Measurements from ENCODE around the gene CORO7. TPM values are rescaled to one million over a fixed set of nuclear protein-coding genes. Genes with fewer than 3 reads are reported as not detected.
A peak's percentile ranks its signal among the peaks of the same experiment; 100 is the strongest.

Gene CORO7
- total RNA-seq, 4 donors from 2014 or later = 17.9 to 53.7 (median 29.7) TPM

DNA sequence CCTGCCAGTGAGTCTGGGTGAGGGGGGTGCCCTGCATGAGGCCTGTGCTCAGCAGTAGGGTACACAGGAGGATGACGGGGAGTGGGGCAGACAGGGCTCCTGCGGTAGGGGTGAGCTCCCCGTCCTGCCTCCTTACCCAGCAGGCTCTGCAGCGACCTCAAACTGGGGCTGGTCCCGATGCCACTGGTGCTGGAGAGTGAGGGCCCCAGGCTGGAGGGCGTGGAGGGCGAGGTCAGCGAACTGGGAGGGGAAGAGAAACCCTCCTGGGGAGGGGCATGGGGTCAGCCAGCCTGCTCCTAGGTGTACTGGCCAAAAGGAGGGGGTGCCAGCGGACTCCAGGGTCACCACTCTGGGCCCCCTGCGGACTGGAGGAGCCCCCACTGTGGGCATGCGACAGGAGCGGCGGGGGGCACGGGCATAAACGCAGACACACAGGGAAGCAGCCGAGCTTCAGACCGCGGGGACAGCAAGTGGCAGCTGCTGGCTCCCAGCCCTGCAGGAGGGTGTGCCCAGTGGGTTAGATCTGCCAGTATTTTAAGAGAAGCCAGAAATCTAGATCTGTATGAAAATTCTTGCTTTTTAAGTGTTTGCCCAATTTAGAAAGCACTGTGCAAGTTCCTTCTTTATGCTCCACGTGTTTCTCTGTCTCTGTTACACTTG is 53.8 kb downstream of the CORO7 start:
- H3K4me1 ChIP-seq = peaks cover 10 to 15% of the 10 kb centered on the region in 2 donors
- H3K36me3 ChIP-seq = peaks cover 0 to 3% of the 10 kb centered on the region in 2 donors
- intact Hi-C loops (cut with DNase I) = no loop called here
- TF ChIP-seq, protein P1, sequence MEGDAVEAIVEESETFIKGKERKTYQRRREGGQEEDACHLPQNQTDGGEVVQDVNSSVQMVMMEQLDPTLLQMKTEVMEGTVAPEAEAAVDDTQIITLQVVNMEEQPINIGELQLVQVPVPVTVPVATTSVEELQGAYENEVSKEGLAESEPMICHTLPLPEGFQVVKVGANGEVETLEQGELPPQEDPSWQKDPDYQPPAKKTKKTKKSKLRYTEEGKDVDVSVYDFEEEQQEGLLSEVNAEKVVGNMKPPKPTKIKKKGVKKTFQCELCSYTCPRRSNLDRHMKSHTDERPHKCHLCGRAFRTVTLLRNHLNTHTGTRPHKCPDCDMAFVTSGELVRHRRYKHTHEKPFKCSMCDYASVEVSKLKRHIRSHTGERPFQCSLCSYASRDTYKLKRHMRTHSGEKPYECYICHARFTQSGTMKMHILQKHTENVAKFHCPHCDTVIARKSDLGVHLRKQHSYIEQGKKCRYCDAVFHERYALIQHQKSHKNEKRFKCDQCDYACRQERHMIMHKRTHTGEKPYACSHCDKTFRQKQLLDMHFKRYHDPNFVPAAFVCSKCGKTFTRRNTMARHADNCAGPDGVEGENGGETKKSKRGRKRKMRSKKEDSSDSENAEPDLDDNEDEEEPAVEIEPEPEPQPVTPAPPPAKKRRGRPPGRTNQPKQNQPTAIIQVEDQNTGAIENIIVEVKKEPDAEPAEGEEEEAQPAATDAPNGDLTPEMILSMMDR (IDR thresholded peaks at IDR 0.05) = no peak
- no peak for TF ChIP-seq POLR2A (IDR thresholded peaks at IDR 0.05)
- no peaks in the 10 kb centered on the region for H3K9me3 ChIP-seq
- peak overlapping the region in 2 of 3 donors; percentile 21 to 40 for H3K27ac ChIP-seq
- H3K4me3 ChIP-seq (replicated peaks in 1 of 3) = no peak overlapping the region
- peak; percentile 59 to 80 for DNase-seq
- 82 to 87% methylated on average over 19 of the region's 19 CpGs for WGBS, 2 donors
- H3K27me3 ChIP-seq = no peaks in the 10 kb centered on the region

DNA sequence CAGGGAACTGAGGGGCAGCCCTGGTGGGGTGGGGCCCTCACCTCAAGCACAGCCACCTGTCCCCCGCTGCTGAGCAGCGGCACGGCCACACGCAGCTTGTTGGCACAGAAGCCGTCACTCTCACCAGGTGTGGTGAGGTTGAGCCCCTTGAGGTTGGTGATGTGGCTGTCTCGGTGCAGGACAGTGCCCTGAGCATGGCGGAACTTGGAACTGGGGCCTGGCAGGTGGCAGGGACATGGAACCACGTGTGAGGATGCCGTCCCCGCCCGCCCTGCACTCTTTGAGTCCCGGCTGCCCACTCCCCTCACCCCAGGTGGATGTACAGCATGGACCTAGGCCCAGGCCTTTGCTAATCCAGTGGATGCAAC is 54.5 kb downstream of the CORO7 start:
- intact Hi-C loops (cut with DNase I) = loop anchor here (2.0 kb wide), 1 partner anchor 41 kb away; no protein-coding TSS in a partner anchor
- peaks cover 0 to 3% of the 10 kb centered on the region in 2 donors for H3K36me3 ChIP-seq
- no peaks in the 10 kb centered on the region for H3K9me3 ChIP-seq
- TF ChIP-seq POLR2A (IDR thresholded peaks at IDR 0.05) = no peak
- TF ChIP-seq, protein P1 (IDR thresholded peaks at IDR 0.05) = no peak
- 92 to 93% methylated on average over 3 to 10 of the region's 12 CpGs for WGBS, 2 donors
- H3K27me3 ChIP-seq = no peaks in the 10 kb centered on the region
- no peak overlapping the region for H3K4me3 ChIP-seq (replicated peaks in 1 of 3)
- no peak overlapping the region for H3K27ac ChIP-seq
- peaks cover 10 to 15% of the 10 kb centered on the region in 2 donors for H3K4me1 ChIP-seq
- DNase-seq = no peak

DNA sequence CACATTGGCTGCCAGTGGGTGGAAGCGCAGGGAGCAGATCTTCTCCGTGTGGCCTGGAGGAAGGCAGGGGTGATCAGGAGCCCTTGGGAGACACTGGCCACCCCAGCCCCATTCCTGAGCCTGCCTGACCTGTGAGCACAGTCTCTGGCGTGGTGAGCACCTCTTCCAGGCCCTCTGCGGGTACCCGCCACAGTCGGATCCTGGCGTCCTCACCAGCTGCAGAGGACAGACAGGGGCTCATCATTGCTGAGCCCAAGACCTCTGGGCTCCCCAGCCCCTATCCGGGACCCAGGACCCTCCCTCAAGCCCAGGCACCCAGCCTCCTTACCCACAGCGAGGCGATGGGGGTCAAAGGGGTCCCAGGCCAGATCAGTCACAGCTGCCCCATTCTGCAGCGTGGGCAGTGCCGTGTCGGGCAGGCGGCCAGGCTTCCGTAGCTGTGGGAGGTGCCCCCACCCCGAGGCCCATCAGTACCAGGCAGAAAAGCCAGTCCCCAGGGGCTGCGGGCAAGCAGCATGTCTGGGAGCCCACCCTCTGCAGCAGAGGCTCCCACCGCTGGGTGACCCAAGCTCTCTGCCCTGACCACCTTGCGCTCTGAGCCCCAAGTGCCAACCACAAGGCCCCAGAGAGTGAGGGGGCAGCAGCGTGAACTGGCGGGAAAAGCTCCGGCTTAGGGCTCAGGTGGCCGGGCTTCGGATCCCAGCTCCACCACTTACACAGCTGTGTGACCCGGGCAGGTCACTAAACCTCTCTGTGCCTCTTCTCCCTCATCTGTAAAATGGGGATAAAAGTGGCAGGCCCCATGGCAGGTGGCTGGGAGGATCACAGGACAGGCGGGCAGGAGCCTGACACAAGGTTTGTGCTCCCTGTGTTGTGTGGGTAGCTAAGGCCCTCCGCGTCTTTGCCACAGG is 55.1 kb downstream of the CORO7 start:
- 97 to 100% methylated on average over 5 to 7 of the region's 28 CpGs for WGBS, 2 donors
- no peak overlapping the region for H3K27ac ChIP-seq
- no peak overlapping the region for H3K4me3 ChIP-seq (replicated peaks in 1 of 3)
- H3K36me3 ChIP-seq = peaks cover 0 to 3% of the 10 kb centered on the region in 2 donors
- intact Hi-C loops (cut with DNase I) = loop anchor here (2.0 kb wide), 1 partner anchor 42 kb away; no protein-coding TSS in a partner anchor
- no peaks in the 10 kb centered on the region for H3K9me3 ChIP-seq
- H3K4me1 ChIP-seq = peaks cover 10 to 15% of the 10 kb centered on the region in 2 donors
- no peak for TF ChIP-seq POLR2A (IDR thresholded peaks at IDR 0.05)
- TF ChIP-seq, protein P1 (IDR thresholded peaks at IDR 0.05) = no peak
- H3K27me3 ChIP-seq = no peaks in the 10 kb centered on the region
- no peak for DNase-seq

DNA sequence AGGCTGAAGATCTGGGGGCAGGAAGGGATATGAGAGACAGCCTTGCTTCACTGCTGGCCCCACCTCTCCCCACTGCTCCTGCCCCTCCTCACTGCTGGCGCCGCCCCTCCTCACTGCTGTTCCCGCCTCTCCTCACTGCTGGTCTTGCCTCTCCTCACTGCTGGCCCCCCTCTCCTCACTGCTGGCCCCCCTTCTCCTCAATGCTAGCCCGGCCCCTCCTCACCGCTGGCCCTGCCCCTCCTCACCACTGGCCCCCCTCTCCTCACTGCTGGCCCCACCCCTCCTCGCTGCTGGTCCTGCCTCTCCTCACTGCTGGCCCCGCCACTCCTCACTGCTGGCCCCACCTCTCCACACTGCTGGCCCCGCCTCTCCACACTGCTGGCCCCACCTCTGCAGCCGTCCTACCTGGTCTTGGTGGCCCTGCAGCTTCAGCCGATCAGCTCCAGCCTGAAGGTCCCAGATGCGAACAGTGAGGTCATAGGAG is 55.8 kb downstream of the CORO7 start:
- WGBS, 2 donors = 90 to 94% methylated on average over 10 of the region's 11 CpGs
- TF ChIP-seq, protein P1 (IDR thresholded peaks at IDR 0.05) = no peak
- no peak for TF ChIP-seq POLR2A (IDR thresholded peaks at IDR 0.05)
- H3K9me3 ChIP-seq = no peaks in the 10 kb centered on the region
- no peaks in the 10 kb centered on the region for H3K27me3 ChIP-seq
- H3K27ac ChIP-seq = no peak overlapping the region
- intact Hi-C loops (cut with DNase I) = loop anchor here (2.0 kb wide), 1 partner anchor 42 kb away; no protein-coding TSS in a partner anchor
- peaks cover 10 to 15% of the 10 kb centered on the region in 2 donors for H3K4me1 ChIP-seq
- DNase-seq = no peak
- no peak overlapping the region for H3K4me3 ChIP-seq (replicated peaks in 1 of 3)
- peaks cover 0 to 3% of the 10 kb centered on the region in 2 donors for H3K36me3 ChIP-seq
